GM12878 (cell line): Measurements from ENCODE around the gene EYS. TPM values are rescaled to one million over a fixed set of nuclear protein-coding genes. Genes with fewer than 3 reads are reported as not detected.

ENCODE experiments used
- ATAC-seq: fragments of 200-7000 bp; cut with Tn5 transposase; 3 replicates; pipeline ENCODE4 v1.9.1; 2020; ENCODE audit warnings: mild to moderate bottlenecking, moderate library complexity
- BruUV-seq: library from RNA; stranded (reverse); fragments of 400-500 nt; replicated peaks from 2 replicates; lab custom pipeline; 2021; lab: Mats Ljungman, UMichigan
- CTCF ChIA-PET: fragments of 300-600 bp; sonication (Branson Sonifier 250); formaldehyde crosslinking; extraction: SDS; loops from one replicate; lab custom pipeline; 2021; ENCODE audit warnings: inconsistent platforms; lab: Yijun Ruan, JAX
- POLR2A ChIA-PET: fragments of 350-600 bp; formaldehyde crosslinking; extraction: SDS; loops from one replicate; lab custom pipeline; 2021; ENCODE audit warnings: inconsistent platforms; lab: Charles Lee
- RAD21 ChIA-PET: fragments of 300-600 bp; sonication (Branson Sonifier 250); formaldehyde crosslinking; loops from one replicate; lab custom pipeline; 2023; ENCODE audit warnings: antibody characterized with exemption; ENCODE audit not compliant: unreplicated experiment; lab: Charles Lee
- SMC1A ChIA-PET: fragments of 300-600 bp; sonication (Branson Sonifier 250); formaldehyde crosslinking; loops from one replicate; lab custom pipeline; 2023; ENCODE audit not compliant: unreplicated experiment, uncharacterized antibody; lab: Charles Lee
- DNase-seq: peaks from one replicate; pipeline ENCODE4 v3.0.0-alpha.2; 2011; ENCODE audit warnings: low read depth, low spot score
- FAIRE-seq: peaks from 3 replicates; lab custom pipeline; 2011; peaks lifted over from hg19 to GRCh38; lab: Jason Lieb, UNC
- H2AFZ ChIP-seq: 2 replicates; pipeline ENCODE4 v1.6.0; 2011; ENCODE audit warnings: low read depth, low read length, control low read depth; ENCODE audit not compliant: control insufficient read depth
- H3K27ac ChIP-seq: 2 replicates; pipeline ENCODE4 v1.5.1; 2011; ENCODE audit warnings: control low read depth; ENCODE audit not compliant: control insufficient read depth, insufficient read depth
- H3K27me3 ChIP-seq, 2 experiments: replicated peaks in 1 of 2; 2 replicates each; pipeline versions ENCODE4 v1.6.0 to v1.6.1; 2011; ENCODE audit warnings: low read length in 1 of 2; ENCODE audit not compliant: control insufficient read depth in 2 of 2, insufficient read depth in 2 of 2
- H3K36me3 ChIP-seq, 2 experiments: 2 replicates each; pipeline ENCODE4 v1.5.1; 2011; ENCODE audit warnings: low read length in 1 of 2; ENCODE audit not compliant: control insufficient read depth in 2 of 2, insufficient read depth in 2 of 2
- H3K4me1 ChIP-seq: 2 replicates; pipeline ENCODE4 v1.6.1; 2011; ENCODE audit warnings: mild to moderate bottlenecking, low read length, moderate library complexity, mixed read lengths; ENCODE audit not compliant: control insufficient read depth, insufficient read depth
- H3K4me2 ChIP-seq: 2 replicates; pipeline ENCODE4 v1.6.0; 2011; ENCODE audit warnings: control low read depth; ENCODE audit not compliant: control insufficient read depth, insufficient read depth
- H3K4me3 ChIP-seq: fragments of 200-600 bp; sonication (generic); 2 replicates; pipeline ENCODE4 v1.5.1; 2016
- H3K79me2 ChIP-seq: 2 replicates; pipeline ENCODE4 v1.6.0; 2011; ENCODE audit warnings: low read length; ENCODE audit not compliant: control insufficient read depth, insufficient read depth
- H3K9ac ChIP-seq: 2 replicates; pipeline ENCODE4 v1.8.0; 2011; ENCODE audit warnings: low read length, control low read depth, mixed read lengths; ENCODE audit not compliant: control insufficient read depth, insufficient read depth
- H3K9me3 ChIP-seq: replicated peaks from 3 replicates; pipeline ENCODE4 v1.5.1; 2011; ENCODE audit warnings: mild to moderate bottlenecking, low read length; ENCODE audit not compliant: control insufficient read depth, insufficient read depth
- H4K20me1 ChIP-seq: 2 replicates; pipeline ENCODE4 v1.6.0; 2011; ENCODE audit not compliant: control insufficient read depth, insufficient read depth
- ESRRA ChIP-seq: IDR thresholded peaks from 2 replicates; pipeline ENCODE4 v1.6.1; 2012; ENCODE audit warnings: mild to moderate bottlenecking, low read length, improper control_type of control experiment
- IRF5 ChIP-seq: fragments of 450-650 bp; IDR thresholded peaks from 2 replicates; pipeline ENCODE4 v1.6.1; 2017; ENCODE audit warnings: borderline replicate concordance
- KAT2A ChIP-seq: conservative IDR thresholded peaks from 2 replicates; pipeline ENCODE4 v1.6.1; 2011; ENCODE audit warnings: low read depth, low read length; ENCODE audit not compliant: control insufficient read depth
- MXI1 ChIP-seq: fragments of 150-350 bp; IDR thresholded peaks from 2 replicates; pipeline ENCODE4 v1.6.1; 2011; ENCODE audit warnings: low read depth, mild to moderate bottlenecking, inconsistent platforms, low read length, improper control_type of control experiment
- POU2F2 ChIP-seq: IDR thresholded peaks from 3 replicates; pipeline ENCODE4 v1.6.1; 2011; ENCODE audit warnings: low read depth, mild to moderate bottlenecking, low read length, borderline replicate concordance
- ZBTB33 ChIP-seq: fragments of 450-650 bp; IDR thresholded peaks from 2 replicates; pipeline ENCODE4 v1.6.1; 2017; ENCODE audit warnings: mild to moderate bottlenecking
- WGBS: methylation state at CpG from one replicate; pipeline ENCODE4 v1.1.6; 2016; ENCODE audit warnings: low lambda C conversion rate; ENCODE audit not compliant: insufficient replicate concordance, insufficient coverage; ENCODE audit errors: missing lambda C conversion rate; 5-methylcytosine and 5-hydroxymethylcytosine counted together
- in situ Hi-C: fragments of 300-500 bp; cut with MboI; formaldehyde crosslinking; loops from 9 replicates; pipeline ENCODE4 v1.14.3; 2018; ENCODE audit warnings: mixed read lengths
- intact Hi-C: fragments of 100-400 bp; cut with micrococcal nuclease; formaldehyde crosslinking; loops from one replicate; pipeline ENCODE4 v1.14.2; 2022; ENCODE audit not compliant: unreplicated experiment
- polyA plus RNA-seq, 11 experiments: library from polyadenylated mRNA; depleted of rRNA in 4 of 11; unstranded in 6 of 11; stranded (reverse) in 5 of 11; fragments of >200 nt; fragmentation: Nextera tagmentation in 4 of 11; fragmentation: Illumina TruSeq in 1 of 11; extraction: Ambion mirVana in 4 of 11; extraction: Trizol in 1 of 11; gene quantifications; 1 replicate in 1 of 11; 2 replicates in 10 of 11; pipeline versions ENCODE4 v1.2.1 to v1.2.3, GENCODE V29; 2011 to 2016; ENCODE audit warnings: inconsistent platforms in 2 of 11, missing spikeins in 2 of 11, low read depth in 1 of 11
- total RNA-seq, 4 experiments: library from RNA; depleted of rRNA in 3 of 4; stranded (reverse); fragments of >200 nt in 3 of 4; fragmentation: Illumina TruSeq in 1 of 4; extraction: Trizol in 1 of 4; gene quantifications; 2 replicates each; pipeline versions ENCODE4 v1.2.1 to v1.2.3, GENCODE V29; 2013 to 2021

The EYS gene
- total and polyA plus RNA-seq, 10 of the 15 experiments (the other 5 are each of a cell fraction or from before 2014, with no cell fraction given), result under 0.01 to 0.14 (median 0.02) TPM; not detected in 1

GRCh38 chr6:64850121-64850520 is 856.9 kb downstream of the EYS start (continued):
- TF ChIP-seq KAT2A, result no peak
- no peak for TF ChIP-seq IRF5

GRCh38 chr6:64848467-64848866 is 858.6 kb downstream of the EYS start:
- in situ Hi-C loops, result no loop called here
- H3K4me2 ChIP-seq, result no peak overlapping the region
- FAIRE-seq (no peak), ATAC-seq (no peak), DNase-seq (no peak)
- H3K27ac ChIP-seq, result no peak overlapping the region
- ChIA-PET RAD21 (no interaction called here), CTCF (no interaction called here), SMC1A (no interaction called here), POLR2A (no interaction called here)
- WGBS, result 30% methylated on average over 4 of the region's 4 CpGs
- H3K79me2 ChIP-seq, result no peaks in the 10 kb centered on the region
- no peaks in the 10 kb centered on the region for H3K27me3 ChIP-seq
- BruUV-seq, result no TSS peak
- H3K4me1 ChIP-seq, result no peaks in the 10 kb centered on the region
- intact Hi-C loops, result no loop called here
- H2AFZ ChIP-seq, result no peak overlapping the region
- no peak overlapping the region for H3K4me3 ChIP-seq
- no peaks in the 10 kb centered on the region for H3K9me3 ChIP-seq
- TF ChIP-seq ESRRA (no peak), ZBTB33 (no peak), POU2F2 (no peak), MXI1 (no peak)
- H4K20me1 ChIP-seq, result no peaks in the 10 kb centered on the region
- H3K9ac ChIP-seq, result no peak overlapping the region
- no peaks in the 10 kb centered on the region for H3K36me3 ChIP-seq
